Loucy (cell line): ENCODE results near the gene GOLGA5.
"Not testable (repeated sequence)": the region's sequence is repeated elsewhere in the genome, so short reads cannot be mapped to it uniquely, and the experiment has no call there.

Experiments
- CTCF ChIP-seq: fragments of 200-600 bp; sonication (generic); conservative IDR thresholded peaks from 2 replicates; pipeline ENCODE4 v1.5.1; 2014; ENCODE audit warnings: mild to moderate bottlenecking, antibody characterized with exemption, low read length
- EZH2phosphoT487 ChIP-seq: fragments of 200-600 bp; IDR thresholded peaks from 2 replicates; pipeline ENCODE4 v1.6.1; 2018; ENCODE audit warnings: antibody characterized with exemption, mild to moderate bottlenecking, moderate library complexity, borderline replicate concordance

DNA sequence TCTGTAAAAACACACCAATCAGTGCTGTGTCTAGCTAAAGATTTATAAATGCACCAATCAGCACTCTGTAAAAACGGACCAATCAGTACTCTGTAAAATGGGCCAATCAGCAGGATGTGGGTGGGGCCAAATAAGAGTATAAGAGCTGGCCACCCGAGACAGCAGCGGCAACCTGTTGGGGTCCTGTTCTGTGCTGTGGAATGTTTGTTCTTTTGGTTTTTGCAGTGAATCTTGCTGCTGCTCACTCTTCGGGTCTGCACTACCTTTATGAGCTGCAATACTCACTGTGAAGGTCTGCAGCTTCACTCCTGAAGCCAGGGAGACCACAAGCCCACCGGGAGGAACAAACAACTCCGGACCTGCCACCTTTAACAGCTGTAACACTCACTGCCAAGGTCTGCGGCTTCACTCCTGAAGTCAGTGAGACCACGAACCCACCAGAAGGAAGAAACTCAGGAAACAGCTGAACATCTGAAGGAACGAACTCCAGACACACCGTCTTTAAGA lies 43.8 kb upstream of the GOLGA5 start:
- not testable (repeated sequence) for TF ChIP-seq CTCF, EZH2phosphoT487
